GM18511 (cell line): ENCODE measurements around the gene HSH2D.
"Not testable (repeated sequence)": the region's sequence is repeated elsewhere in the genome, so short reads cannot be mapped to it uniquely, and the experiment has no call there.

ENCODE experiments used
- ATAC-seq: cut with Tn5 transposase; IDR thresholded peaks from one replicate; pipeline ENCODE4 v1.9.1; 2021; ENCODE audit warnings: mild to moderate bottlenecking, moderate library complexity; ENCODE audit not compliant: unreplicated experiment

The HSH2D gene, protein sequence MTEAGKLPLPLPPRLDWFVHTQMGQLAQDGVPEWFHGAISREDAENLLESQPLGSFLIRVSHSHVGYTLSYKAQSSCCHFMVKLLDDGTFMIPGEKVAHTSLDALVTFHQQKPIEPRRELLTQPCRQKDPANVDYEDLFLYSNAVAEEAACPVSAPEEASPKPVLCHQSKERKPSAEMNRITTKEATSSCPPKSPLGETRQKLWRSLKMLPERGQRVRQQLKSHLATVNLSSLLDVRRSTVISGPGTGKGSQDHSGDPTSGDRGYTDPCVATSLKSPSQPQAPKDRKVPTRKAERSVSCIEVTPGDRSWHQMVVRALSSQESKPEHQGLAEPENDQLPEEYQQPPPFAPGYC

DNA sequence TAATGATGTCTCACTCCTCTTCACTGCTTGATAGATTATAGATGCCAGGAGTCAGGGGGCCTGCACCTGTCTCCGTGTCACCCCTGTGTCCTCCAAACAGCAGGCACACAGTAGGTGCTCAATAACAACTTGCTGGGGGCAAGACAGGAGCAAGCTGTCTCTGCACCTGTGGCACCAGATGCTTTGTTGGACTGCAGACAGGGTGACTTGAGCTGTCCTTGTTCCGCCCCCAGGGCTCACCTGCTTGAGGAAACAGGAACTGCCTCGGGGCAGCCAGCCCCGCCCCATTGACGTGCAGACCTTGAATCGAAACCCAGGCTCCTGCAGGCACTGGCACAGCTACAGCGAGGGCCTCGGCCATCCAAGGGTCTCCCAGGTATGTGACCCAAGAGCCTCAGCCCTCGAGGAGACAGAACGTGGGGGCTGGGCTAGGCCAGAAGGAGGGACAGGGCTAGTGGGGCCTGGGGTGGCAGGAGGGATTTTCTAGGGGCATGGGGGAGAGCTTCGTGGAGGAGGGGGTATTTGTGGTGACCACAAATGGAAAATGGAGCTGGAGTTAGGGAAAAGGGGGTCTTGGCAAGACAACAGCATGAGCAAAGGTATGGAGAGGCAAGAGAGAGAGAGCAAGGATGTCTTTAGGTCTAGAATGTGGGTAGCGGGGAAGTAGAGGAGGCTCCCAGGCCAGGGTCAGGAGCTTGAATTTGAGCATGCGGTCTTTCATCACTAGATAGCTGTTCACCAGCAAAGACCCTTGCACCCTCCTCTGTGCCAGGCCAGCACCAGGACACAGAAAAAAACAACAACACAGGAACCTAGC, at the start of gene HSH2D:
Gene HSH2D, plus strand, starts transcription at position 287 of the 817 bp plus-strand sequence. CDS start 5,066 bp downstream, outside the sequence.
- ATAC-seq, result peak; percentile 59

DNA sequence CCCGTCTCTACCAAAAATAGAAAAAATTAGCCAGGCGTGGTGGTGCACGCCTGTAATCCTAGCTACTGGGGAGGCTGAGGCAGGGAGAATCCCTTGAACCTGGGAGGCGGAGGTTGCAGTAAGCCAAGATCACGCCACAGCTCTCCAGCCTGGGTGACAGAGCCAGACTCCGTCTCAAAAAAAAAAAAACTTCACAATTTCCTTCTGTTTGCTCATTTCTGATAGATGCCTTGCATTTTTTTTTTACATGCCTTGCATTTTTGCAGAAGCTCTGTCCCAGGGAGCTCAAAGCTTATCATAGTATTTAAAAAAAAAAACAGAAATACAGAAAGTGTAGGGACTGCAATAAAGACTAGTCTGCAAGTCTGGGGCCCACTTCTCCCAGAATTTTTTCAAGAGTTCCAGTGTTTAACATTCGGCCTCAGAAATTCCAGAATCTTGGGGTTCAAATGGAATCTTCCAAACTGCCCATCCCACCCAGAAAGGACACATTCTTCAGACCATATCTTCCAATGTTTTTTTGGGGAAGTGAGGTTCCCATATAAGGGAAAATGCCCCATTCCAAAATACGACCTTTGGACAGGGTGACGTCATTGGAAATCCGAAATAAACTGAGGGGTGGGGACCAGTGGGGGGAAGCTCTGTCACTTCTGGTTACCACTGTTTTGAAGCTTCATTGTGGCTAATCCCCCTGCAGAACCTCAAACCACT, 49.0 kb upstream of the HSH2D start:
- no peak for ATAC-seq

DNA sequence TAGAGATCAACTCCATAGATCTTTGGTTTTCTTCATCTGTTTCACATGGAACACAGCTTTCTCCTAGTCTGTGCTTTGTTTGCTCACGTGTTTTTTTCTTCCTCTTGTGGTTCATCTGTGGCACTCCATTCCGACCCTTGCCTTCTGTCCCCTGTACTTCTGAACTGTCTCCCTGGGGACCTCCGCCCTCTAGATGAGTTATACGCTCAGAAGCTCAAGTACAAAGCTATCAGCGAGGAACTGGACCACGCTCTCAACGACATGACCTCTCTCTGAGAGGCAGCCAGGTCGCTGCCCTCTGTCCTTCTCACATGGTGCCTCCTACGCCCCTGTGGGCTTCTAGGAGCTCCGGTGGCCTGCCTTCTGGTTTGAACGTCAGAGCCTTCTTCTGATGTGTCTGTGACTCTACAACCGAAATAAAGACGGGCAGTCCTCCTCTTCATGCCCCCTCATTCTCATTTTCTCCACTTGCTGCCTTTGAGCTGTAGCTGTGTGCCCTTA, 48.4 kb upstream of the HSH2D start:
- ATAC-seq, result no peak

DNA sequence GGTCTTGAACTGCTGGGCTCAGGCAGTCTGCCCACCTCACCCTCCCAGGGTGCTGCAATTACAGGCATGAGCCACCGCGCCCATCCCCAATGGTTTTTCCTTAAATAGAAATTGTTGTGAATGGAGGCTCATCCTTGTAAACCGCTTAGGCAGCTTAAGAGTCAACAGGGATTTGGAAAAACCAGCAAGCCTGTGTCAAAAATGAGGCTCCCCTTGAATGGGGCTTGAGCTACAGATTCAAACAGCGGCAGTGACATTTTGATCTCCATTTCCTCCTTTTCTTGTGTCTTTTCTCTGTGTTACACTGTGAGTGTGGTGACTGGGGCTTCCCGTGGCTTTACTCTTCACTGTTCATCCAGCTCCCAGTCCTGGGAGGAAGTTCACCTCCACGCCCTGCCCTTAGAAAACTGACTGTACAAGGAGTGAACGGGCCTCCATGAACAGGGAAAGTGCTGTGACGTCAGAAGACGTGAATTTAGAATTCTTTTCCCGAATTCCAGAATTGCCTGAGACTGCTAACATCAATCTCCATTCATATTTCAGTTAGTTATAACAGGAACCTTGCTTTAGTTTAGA, 47.1 kb upstream of the HSH2D start:
- no peak for ATAC-seq

DNA sequence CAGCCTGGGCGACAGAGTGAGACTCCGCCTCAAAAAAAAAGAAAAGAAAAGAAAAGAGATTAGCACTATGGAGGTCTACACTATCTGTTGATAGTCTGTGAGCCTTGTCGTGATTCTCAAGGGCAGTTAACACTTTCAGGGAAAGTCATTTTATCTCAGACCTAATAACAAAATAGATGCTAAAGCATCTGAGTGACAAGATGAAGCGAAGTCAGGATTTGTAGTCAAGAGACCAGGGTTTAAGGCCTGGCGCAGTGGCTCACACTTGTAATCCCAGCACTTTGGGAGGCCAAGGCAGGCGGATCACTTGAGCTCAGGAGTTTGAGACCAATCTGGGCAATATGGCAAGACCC, 45.1 kb upstream of the HSH2D start:
- no peak for ATAC-seq

DNA sequence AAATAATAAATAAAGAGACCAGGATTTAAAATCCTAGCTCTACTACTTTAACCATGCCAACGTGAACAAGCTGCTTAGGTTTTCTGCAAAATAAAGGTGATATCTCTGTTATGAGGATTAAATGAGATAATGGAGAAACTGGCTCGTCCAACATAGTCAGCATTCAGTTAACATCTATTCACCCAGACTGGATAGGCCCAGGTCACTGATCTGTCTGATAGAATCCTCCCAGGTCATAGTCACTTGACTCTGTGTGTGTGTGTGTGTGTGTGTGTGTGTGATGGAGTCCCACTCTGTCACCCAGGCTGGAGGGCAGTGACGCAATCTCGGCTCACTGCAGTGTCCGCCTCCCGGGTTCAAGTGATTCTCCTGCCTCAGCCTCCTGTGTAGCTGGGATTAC, 44.7 kb upstream of the HSH2D start:
- ATAC-seq, result no peak

DNA sequence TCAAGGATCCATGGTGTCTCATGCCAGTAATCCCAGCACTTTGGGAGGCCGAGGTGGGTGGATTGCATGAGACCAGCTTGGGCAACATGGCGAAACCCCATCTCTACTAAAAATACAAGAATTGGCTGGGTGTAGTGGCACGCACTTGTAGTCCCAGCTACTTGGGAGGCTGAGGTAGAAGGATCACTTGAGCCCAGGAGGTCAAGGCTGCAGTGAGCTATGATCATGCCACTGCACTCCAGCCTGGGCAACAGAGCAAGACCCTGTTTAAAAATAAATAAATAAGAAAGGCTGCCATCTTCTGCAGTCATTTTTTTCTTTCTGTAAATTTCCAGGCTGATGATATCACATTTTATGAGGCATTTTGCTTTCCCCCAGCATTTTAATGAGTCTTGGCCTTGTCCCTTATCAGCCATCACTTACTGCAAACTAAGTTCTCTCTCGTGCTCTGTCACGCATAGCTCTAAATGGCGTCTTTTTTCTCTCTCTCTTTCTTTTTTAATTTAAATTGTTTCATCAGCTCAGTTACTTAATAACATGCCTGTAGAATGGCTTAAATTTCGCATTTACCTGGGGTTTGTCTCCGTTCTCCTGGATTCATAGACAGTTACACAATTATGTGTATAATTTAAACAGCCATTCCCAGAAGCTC, 44.0 kb upstream of the HSH2D start:
- ATAC-seq, result not testable (repeated sequence)

DNA sequence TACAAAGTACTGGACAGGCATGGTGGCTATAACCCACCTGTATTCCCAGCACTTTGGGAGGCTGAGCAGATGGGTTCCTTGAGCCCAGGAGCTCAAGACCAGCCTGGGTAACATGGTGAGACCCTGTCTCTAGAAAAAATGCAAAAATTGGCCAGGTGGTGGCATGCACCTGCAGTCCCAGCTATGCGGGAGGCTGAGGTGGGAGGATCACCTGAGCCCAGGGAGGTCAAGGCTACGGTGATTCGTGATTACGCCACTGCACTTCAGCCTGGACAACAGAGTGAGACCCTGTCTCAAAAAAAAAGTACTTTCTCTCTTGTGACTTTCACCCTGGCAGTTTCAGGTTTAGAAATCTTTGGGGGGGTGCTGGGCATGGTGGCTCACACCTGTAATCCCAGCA, 43.0 kb upstream of the HSH2D start:
- no peak for ATAC-seq

DNA sequence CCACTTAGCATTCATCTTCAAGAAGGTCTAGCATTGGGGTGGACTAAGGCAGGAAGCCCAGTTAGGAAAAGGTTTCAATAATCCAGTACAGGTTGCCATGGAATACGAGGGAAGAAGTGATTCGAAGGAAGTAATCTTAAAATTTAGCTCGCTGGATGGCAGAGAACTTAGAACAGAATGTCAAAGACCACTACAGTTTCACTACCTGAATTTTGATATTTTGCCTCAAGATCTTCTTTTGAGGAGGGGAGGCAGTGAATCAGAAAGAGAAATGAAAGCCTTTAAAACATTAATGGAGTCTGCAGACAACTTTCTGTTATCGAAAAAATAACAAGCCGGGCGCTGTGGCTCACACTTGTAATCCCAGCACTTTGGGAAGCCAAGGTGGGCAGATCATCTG, 38.8 kb upstream of the HSH2D start:
- no peak for ATAC-seq

DNA sequence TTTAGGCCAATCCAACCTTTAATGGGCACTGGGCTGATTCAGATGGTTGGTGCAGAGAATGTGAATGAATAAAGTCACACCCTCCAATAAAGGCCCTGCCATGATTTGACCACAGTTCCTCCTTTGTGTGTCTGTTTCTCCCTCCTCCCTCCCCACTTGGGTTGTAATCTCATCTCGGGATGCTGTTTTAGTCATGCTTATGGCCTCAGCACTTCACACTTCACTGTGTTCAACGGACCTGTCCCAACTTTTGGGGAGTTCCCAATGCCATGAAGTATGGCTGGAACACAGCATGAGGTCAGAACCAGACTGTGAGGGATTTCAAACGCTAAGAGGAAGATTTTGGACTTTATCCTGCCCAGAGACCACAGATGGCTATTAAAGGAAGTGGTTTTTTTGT, 37.4 kb upstream of the HSH2D start:
- ATAC-seq, result no peak

DNA sequence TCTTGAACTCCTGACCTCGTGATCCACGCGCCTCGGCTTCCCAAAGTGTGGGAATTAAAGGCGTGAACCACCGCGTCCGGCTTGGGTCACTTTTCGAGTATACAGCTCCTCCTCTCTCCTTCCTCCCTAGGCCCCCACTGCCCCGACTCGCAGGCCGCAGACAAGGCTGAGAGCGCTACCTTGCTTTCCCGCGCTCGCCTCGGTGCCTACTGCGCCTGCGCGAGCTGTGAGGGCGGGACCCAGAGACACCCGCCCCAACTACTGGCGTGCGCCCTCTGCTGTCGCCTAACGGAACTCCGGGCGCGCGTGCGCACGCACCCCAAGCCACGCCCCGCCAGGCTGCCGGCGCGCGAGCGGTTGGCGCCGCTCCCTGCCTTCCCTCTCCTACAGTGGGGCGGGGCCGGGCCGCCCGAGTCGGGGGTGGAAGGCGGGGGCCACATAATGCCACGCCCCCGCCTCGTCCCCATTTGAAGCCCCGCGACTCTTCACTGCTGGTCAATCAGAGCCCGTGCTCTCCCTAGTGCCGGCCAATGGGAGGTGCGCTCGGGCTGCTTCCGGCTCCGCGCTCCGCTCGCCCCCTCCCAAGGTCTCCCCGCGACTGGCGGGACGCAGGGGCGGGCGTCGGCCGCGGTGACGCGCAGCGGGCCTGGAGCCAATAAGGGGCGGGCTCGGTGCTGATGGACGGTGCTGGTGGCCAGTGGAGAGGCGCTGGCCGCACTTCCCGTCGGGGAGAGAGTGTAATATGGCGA, 32.2 kb upstream of the HSH2D start, which contains the start of gene RAB8A:
Gene RAB8A, plus strand, starts transcription at position 730 of the 749 bp plus-strand sequence. Its CDS starts 13 bp downstream, at position 743.
- peak; percentile 94 for ATAC-seq

DNA sequence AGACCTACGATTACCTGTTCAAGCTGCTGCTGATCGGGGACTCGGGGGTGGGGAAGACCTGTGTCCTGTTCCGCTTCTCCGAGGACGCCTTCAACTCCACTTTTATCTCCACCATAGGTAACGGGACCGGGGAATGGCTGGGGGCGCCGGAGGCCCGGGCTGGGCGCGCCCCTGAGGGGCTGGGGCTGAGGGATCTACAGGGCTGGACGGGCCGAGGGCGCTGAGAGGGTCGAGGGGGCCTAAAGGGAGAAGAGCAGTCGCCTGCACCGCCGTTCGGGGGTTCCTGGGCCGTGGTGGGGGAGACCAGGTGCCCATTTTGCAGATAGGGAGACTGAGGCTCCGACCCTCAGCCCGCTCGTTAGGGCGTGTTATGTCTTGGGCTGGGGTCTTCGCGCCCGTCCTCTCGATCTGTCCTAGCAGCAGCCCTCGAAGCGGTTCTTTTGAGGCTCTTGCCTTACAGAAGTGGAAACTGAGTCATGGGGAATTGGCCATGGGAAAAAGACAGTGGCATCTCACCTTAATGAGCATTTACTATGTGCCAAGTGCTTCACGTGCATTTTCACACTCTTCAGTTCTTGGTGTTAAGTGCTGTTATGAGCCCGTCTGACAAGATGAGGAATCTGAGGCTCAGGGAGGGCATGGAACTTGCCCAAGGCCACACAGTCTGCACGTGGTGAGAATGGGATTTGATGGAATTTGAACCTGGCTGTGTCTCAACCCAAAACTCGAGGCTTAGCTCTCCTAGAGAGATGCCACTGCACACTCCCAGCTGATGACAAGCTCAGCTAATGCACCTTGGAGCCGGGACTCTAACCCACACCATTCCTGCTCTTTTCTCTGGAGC, 31.4 kb upstream of the HSH2D start:
- peak; percentile 1 for ATAC-seq

DNA sequence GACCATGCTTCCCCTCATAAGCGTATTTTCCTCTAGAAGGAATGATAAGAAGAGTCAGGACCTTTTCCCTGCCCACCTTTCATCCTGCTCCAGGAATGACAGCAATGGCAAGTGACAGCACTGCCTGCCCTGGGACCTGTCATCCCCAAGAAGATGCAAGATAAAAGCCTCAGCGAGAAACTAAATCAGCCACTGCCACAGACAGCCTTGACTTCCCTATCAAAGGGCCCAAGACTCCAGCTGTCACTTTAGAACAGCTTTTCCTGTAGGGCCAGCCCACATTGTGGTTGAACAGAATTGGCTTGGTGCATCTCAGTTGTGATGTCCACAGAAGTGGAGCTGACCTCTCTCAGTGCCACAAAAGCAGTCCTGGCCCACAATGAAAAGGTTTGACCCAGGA, 30.7 kb upstream of the HSH2D start:
- no peak for ATAC-seq

DNA sequence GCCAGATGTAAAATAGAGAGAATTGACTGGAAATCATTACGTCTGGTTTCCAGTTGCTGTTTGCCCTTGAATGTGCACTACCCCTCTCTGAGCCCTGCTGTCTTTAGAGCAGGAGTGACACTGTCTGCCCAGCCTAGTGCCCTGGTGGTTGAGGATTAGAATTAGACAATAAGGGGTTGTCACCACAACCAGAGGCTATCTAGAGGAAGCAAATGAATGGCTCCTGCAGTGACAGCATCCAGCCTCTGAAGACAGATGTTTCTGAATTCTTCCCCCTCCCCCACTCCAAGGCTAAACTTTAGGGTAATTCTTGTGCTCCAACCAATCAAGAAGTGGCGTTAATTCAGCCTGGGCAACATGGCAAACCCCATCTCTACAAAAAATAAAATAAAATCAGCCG, 29.8 kb upstream of the HSH2D start:
- no peak for ATAC-seq

DNA sequence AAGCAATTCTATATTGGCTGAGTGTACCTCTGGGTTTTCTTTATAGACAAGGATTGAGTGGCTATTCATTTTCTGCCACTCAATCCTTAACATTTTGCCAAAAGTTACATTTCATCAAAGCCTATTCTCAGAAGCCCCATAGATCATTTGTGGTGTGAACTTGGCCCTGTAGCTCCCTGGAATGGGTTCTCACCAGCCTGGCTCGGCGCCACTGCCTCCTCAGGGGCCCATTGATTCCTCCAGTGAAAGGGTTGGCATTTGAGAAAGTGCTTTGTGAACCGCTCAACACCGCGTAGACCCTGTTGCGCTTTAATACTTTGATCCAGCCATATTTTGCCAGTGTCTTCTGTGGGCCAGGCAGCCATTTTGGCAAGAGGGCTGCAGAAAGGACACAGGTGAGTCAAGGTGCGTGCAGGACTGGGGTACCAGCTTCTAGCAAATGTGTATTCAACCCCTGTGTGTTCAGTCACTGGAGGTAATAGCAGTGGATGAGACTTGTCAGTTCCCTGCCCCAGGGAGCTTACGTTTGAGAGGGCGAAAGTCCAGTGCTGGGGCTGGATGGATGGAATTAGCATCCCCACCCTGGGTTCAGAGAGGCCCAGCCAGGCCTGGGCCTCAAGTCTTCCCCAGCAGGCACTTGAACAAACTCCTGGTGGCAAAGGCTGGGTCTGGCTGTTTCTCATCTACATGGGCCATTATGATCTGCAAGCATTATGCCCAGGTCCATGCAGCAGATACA, 28.0 kb upstream of the HSH2D start:
- no peak for ATAC-seq

DNA sequence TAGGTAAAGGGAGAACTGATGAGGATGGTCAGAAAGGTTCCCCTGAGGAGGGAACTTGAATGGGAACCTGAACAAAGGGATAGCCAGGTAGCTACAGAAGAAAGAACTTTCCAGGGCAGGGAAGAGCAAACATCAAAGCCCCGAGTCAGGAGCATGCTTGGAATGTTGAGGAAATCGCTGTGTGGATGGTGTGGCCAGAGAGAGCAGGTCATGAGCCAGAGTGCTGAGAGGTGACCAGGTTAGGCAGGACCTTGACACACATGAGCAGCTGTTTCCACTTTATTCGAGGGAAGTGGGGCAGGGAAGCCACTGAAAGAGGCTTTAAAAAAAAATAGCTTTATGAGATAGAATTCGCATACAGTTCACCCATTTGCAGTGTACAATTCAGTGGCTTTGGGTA, 27.4 kb upstream of the HSH2D start:
- no peak for ATAC-seq

DNA sequence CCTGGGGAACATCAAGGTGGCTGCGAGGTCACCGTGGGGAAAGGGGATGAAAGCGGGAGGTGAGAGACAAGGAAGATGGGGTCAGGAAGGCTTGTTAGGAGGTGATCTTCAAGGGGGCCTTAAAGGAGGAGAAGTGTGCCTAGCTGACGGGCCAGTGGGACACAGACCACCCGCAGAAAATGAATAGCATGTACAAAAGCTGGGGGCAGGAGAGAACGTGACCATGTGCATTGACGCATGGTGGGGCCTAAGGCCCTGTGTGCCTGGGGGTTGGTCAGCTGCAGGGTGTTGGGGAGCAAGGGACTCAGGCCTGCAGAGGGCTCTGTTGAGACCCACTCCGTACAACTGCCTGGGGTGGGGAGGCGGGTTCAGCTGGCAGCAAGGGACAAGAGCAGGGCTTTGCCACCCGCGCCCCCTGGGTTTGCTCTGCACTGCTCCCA, 25.9 kb upstream of the HSH2D start:
- no peak for ATAC-seq

DNA sequence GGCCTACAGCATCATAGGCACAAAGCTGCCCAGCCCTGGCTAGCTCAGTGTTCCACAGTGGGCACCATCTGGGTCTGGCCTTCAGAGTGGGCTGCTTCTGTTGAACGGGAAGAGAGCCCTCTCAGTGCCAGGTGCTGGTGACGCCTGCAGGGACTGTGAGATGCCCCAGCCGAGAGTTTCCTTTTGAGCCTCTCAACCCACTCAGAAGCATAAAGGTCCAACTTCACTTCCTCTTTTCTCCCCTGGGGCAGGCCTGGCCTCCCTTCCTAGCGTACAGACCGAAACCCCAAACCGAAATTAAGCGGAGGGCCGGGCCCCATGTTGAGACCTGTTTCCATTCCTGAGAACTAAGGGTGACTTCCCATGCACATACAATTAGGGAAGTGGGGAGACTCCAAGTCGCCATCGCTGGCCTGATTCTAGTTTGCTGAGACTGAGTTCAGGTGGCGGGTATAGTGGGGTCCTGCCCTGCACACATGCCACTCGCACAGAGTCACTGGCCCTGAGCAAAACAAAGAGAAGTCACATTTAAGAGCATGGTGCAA, 24.9 kb upstream of the HSH2D start:
- peak; percentile 82 for ATAC-seq
